D721Med (cell line): ENCODE results near the gene KCNJ14.

Source experiments
- DNase-seq: peaks from one replicate; pipeline ENCODE4 v3.0.0; 2011; ENCODE audit warnings: low spot score; ENCODE audit not compliant: insufficient read length
- FAIRE-seq: peaks from 2 replicates; lab custom pipeline; 2011; peaks lifted over from hg19 to GRCh38; lab: Jason Lieb, UNC
- CTCF ChIP-seq: IDR thresholded peaks from 2 replicates; pipeline ENCODE4 v1.5.1; 2012; ENCODE audit warnings: mild to moderate bottlenecking, control low read depth; ENCODE audit not compliant: insufficient read depth; ENCODE audit errors: missing control alignments

The KCNJ14 gene

GRCh38 chr19:48441360-48442050 lies 13.9 kb upstream of the KCNJ14 start:
- TF ChIP-seq CTCF: no peak
- FAIRE-seq (no peak), DNase-seq (no peak)

DNA sequence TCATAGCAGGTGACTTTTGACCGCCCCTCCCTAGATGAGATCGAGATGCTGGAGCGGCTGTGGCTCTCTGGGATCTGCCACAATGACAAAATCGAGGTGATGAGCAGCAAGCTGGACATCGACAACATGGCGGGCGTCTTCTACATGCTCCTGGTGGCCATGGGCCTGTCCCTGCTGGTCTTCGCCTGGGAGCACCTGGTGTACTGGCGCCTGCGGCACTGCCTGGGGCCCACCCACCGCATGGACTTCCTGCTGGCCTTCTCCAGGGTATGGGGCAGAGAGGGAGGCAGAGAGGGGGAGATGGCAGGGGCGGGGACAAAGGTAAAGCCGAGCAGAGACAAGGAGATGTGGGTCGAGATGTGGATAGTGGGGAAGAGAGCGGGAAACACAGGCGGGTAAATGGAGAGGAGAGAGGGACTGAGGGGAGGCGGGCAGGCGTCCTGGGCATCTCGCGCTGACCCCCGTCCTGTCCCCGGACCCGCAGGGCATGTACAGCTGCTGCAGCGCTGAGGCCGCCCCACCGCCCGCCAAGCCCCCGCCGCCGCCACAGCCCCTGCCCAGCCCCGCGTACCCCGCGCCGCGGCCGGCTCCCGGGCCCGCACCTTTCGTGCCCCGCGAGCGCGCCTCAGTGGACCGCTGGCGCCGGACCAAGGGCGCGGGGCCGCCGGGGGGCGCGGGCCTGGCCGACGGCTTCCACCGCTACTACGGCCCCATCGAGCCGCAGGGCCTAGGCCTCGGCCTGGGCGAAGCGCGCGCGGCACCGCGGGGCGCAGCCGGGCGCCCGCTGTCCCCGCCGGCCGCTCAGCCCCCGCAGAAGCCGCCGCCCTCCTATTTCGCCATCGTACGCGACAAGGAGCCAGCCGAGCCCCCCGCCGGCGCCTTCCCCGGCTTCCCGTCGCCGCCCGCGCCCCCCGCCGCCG lies 13.0 kb upstream of the KCNJ14 start:
- no peak for TF ChIP-seq CTCF
- no peak for DNase-seq
- no peak for FAIRE-seq

GRCh38 chr19:48443256-48443655 lies 12.1 kb upstream of the KCNJ14 start:
- FAIRE-seq: no peak
- TF ChIP-seq CTCF: no peak
- DNase-seq: no peak

DNA sequence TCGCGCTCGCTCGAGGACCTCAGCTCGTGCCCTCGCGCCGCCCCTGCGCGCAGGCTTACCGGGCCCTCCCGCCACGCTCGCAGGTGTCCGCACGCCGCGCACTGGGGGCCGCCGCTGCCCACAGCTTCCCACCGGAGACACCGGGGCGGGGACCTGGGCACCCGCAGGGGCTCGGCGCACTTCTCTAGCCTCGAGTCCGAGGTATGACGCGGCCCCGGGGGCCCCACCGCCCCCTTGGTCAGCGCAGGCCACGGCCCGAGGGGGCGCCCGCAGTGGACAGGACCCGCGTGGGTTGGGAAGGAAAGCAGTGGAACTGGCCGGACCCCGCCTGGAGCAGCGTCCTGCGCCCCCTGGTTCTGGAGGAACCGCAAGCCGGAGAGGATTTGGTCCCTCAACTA lies 11.6 kb upstream of the KCNJ14 start:
- no peak for FAIRE-seq

DNA sequence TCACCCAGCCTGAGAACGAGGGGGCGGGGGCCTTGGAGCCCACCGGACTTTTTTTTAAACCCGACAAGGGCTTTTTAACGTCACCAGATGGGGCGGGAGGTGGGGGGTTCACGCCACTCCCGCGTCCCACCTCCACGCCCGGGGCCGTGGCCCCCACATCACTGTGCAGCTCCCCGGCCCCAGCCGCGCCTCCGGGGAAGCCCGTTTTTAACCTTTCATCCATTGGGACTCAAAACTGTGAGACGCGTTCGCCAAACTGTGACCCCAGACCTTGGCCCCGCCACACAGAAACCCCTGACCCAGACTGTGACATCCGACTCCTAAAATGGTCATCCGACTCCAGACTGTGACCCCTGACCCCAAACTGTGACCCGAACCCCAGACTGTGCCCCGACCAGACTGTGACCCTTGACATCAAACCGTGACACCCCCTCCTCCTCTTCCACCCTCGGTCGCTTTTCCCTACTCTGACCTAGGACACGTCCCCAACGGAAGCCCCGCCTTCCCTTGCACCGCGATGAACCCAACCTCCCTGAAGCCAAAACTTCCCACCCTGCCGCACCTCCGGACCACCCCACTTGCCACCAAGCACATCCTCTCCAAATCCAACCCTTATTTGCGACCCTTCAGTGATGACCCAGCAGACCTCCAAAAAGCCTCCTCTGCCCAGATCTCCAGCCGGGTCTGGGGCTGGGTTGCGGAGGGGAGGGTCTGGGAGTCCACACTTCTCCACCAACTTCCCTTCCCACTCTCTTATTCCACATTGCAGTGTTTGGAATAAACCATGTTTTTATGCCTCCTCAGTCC lies 11.0 kb upstream of the KCNJ14 start:
- no peak for FAIRE-seq
- no peak for TF ChIP-seq CTCF

More for the DNA sequence above, 11.6 kb upstream of the KCNJ14 start:
- no peak for TF ChIP-seq CTCF
- DNase-seq: no peak

DNA sequence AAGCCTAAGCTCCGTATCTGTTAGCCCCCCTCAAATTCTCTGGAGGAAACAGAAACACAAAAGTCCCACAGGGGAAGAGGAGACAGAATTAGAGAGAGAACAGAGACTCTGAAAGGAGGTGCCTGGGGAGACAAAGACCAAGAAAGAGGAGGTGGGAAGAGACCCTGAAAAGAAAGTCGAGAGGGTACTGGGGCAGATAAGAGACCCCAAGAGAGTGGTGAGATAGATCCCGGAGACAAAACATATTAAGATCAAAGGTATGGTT lies 10.5 kb upstream of the KCNJ14 start:
- TF ChIP-seq CTCF: no peak

More for the DNA sequence above, 11.0 kb upstream of the KCNJ14 start:
- no peak for DNase-seq

More for the DNA sequence above, 10.5 kb upstream of the KCNJ14 start:
- DNase-seq: no peak
- no peak for FAIRE-seq
